ENCODE measurements around the gene NEAT1.

DNA sequence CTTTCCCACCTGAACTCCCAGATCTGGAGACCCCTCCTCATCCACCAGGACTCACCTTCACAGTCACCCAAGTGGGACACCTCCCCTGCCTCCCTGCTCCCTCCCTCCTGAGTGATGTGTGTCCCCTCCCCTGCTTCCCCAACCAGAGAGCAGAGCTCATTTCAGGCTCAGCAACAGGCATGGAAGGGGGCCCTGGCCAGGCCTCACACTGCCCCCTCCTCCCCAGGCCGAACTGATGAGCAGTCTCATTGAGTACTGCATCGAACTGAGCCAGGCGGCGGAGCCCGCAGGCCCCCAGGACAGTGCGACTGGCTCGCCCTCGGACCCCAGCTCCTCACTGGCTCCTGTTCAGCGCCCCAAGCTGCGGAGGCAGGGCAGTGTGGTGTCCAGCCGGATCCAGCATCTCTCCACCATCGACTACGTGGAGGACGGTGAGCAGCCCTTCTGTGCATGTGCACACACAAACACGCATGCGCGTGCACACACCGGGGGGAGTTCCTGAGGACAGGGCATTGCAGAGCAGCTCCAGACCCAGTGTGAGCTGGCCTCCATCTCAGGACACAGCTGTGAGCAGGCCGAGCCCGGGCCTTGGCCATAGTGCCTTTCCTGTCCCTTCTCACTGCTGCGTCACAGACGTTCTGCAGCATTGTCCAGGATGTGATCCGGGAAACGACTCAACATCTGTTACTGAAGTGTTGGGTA, 17.8 kb upstream of the NEAT1 start:
- TF ChIP-seq, protein P1, sequence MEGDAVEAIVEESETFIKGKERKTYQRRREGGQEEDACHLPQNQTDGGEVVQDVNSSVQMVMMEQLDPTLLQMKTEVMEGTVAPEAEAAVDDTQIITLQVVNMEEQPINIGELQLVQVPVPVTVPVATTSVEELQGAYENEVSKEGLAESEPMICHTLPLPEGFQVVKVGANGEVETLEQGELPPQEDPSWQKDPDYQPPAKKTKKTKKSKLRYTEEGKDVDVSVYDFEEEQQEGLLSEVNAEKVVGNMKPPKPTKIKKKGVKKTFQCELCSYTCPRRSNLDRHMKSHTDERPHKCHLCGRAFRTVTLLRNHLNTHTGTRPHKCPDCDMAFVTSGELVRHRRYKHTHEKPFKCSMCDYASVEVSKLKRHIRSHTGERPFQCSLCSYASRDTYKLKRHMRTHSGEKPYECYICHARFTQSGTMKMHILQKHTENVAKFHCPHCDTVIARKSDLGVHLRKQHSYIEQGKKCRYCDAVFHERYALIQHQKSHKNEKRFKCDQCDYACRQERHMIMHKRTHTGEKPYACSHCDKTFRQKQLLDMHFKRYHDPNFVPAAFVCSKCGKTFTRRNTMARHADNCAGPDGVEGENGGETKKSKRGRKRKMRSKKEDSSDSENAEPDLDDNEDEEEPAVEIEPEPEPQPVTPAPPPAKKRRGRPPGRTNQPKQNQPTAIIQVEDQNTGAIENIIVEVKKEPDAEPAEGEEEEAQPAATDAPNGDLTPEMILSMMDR (IDR thresholded peaks at IDR 0.05; ENCODE audit: low read length) = no peak
- TF ChIP-seq EZH2 (optimal IDR thresholded peaks at IDR 0.05; ENCODE audit: low read depth, low read length) (no peak), EZH2phosphoT487 (IDR thresholded peaks at IDR 0.05; ENCODE audit: low read length) (no peak)
